GM12892 (cell line): Measurements from ENCODE around the gene HIP1.

Source experiments
- POLR2A ChIP-seq: IDR thresholded peaks from 2 replicates; pipeline ENCODE4 v1.6.1; 2011; ENCODE audit warnings: low read depth, low read length, control low read depth
- POLR2AphosphoS5 ChIP-seq: IDR thresholded peaks from 2 replicates; pipeline ENCODE4 v1.6.1; 2011; ENCODE audit warnings: low read depth, low read length, control low read depth

DNA sequence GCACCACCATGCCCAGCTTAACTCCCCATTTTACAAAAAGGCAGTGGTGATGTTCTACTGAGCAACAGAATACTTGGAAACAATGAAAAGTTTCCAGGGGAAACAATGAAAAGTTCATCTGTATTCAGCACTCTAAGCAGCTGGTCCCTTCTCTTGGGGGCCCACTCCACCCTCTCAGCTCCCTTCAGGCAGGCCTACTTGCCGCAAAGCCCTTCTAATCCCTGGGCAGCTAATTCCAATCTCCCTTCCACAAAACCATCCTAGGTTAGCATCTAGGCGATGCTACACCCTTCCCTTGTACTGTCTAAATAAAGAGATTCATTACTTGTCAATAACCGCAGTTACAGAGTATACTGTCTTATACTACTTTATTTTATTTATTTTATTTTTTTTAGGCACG, 167.5 kb downstream of the HIP1 start:
- TF ChIP-seq POLR2A: no peak
- no peak for TF ChIP-seq POLR2AphosphoS5
